ENCODE results near the gene VENTX.

DNA sequence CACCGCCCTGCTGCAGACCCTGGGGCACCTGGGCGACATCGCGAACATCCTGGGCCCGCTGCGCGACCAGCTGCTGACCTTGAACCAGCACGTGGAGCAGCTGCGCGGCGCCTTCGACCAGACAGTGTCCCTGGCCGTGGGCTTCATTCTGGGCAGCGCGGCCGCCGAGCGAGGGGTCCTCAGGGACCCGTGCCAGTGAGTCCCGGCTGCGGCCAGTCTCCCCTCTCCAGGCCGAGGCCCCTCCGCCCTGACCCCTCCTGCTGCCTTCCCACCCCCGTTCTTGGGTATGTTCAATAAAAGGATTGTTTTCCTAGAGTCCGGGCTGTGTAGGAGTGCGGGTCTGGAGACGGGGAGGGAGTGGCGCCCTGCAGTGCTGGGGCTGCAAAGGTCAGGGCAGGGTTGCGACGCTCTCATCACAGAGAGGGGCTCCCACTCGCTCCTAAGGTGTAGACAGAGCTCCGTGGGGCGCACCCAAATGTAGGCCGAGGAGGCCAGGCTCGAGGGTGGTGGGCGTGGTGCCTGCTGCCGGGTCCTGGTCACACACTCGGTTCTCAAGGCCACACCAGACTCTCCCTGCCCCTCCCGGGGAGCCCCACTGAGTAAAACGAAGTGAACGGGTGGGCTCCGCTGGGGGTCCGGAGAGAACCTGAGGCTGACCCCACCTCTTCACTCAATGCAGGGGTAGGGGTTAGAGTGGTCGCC, 6.3 kb upstream of the VENTX start:
- TF ChIP-seq MXI1 (IDR thresholded peaks at IDR 0.05; ENCODE audit: borderline replicate concordance, low read depth, low read length) (no peak), MAFK (IDR thresholded peaks at IDR 0.05; ENCODE audit: low read depth, low read length) (no peak), CEBPB (IDR thresholded peaks at IDR 0.05; ENCODE audit: low read depth, low read length) (no peak), RFX5 (IDR thresholded peaks at IDR 0.05; ENCODE audit: low read depth, low read length) (no peak), POLR2A (IDR thresholded peaks at IDR 0.05; ENCODE audit: low read depth, low read length) (no peak), SMC3 (IDR thresholded peaks at IDR 0.05; ENCODE audit: low read depth, low read length) (no peak)
- TF ChIP-seq, protein P1, sequence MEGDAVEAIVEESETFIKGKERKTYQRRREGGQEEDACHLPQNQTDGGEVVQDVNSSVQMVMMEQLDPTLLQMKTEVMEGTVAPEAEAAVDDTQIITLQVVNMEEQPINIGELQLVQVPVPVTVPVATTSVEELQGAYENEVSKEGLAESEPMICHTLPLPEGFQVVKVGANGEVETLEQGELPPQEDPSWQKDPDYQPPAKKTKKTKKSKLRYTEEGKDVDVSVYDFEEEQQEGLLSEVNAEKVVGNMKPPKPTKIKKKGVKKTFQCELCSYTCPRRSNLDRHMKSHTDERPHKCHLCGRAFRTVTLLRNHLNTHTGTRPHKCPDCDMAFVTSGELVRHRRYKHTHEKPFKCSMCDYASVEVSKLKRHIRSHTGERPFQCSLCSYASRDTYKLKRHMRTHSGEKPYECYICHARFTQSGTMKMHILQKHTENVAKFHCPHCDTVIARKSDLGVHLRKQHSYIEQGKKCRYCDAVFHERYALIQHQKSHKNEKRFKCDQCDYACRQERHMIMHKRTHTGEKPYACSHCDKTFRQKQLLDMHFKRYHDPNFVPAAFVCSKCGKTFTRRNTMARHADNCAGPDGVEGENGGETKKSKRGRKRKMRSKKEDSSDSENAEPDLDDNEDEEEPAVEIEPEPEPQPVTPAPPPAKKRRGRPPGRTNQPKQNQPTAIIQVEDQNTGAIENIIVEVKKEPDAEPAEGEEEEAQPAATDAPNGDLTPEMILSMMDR (conservative IDR thresholded peaks at IDR 0.05; ENCODE audit: low read depth, low read length), result no peak
